ENCODE data around the gene EDC4.

DNA sequence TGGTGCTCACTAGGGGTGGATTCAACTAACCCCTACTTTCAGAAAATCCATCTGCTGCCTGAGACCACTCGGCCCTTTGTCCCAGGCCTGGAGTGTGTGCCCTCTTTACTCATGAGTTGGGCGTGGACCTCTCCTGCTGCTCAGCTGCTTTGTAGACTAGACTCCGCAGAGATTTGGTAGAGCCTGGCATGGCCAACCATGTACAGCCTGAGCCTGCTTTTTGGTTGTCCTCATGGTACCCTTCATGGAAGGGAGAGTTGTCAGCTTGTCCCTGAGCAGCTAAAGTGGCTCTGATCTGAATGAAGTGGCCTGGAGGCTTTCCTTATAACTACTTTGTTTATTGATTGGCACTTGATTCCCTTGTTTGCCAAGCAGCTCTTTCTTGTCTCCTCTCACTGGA, 1.5 kb downstream of the EDC4 start:
- TF ChIP-seq, protein P1, sequence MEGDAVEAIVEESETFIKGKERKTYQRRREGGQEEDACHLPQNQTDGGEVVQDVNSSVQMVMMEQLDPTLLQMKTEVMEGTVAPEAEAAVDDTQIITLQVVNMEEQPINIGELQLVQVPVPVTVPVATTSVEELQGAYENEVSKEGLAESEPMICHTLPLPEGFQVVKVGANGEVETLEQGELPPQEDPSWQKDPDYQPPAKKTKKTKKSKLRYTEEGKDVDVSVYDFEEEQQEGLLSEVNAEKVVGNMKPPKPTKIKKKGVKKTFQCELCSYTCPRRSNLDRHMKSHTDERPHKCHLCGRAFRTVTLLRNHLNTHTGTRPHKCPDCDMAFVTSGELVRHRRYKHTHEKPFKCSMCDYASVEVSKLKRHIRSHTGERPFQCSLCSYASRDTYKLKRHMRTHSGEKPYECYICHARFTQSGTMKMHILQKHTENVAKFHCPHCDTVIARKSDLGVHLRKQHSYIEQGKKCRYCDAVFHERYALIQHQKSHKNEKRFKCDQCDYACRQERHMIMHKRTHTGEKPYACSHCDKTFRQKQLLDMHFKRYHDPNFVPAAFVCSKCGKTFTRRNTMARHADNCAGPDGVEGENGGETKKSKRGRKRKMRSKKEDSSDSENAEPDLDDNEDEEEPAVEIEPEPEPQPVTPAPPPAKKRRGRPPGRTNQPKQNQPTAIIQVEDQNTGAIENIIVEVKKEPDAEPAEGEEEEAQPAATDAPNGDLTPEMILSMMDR (IDR thresholded peaks at IDR 0.05): no peak
- TF ChIP-seq, protein P2, sequence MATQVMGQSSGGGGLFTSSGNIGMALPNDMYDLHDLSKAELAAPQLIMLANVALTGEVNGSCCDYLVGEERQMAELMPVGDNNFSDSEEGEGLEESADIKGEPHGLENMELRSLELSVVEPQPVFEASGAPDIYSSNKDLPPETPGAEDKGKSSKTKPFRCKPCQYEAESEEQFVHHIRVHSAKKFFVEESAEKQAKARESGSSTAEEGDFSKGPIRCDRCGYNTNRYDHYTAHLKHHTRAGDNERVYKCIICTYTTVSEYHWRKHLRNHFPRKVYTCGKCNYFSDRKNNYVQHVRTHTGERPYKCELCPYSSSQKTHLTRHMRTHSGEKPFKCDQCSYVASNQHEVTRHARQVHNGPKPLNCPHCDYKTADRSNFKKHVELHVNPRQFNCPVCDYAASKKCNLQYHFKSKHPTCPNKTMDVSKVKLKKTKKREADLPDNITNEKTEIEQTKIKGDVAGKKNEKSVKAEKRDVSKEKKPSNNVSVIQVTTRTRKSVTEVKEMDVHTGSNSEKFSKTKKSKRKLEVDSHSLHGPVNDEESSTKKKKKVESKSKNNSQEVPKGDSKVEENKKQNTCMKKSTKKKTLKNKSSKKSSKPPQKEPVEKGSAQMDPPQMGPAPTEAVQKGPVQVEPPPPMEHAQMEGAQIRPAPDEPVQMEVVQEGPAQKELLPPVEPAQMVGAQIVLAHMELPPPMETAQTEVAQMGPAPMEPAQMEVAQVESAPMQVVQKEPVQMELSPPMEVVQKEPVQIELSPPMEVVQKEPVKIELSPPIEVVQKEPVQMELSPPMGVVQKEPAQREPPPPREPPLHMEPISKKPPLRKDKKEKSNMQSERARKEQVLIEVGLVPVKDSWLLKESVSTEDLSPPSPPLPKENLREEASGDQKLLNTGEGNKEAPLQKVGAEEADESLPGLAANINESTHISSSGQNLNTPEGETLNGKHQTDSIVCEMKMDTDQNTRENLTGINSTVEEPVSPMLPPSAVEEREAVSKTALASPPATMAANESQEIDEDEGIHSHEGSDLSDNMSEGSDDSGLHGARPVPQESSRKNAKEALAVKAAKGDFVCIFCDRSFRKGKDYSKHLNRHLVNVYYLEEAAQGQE (IDR thresholded peaks at IDR 0.05; ENCODE audit: insufficient read depth in 1 of 2, low read depth in 2 of 2, low read length in 1 of 2): no peak

Measured in Panc1 (cell line).